GM21717 (cell line): Measurements from ENCODE around the gene SEC22B.
A peak's percentile ranks its signal among the peaks of the same experiment; 100 is the strongest.
"Not testable (repeated sequence)": the region's sequence is repeated elsewhere in the genome, so short reads cannot be mapped to it uniquely, and the experiment has no call there.

Experiments
- ATAC-seq: cut with Tn5 transposase; IDR thresholded peaks from one replicate; pipeline ENCODE4 v1.9.1; 2021; ENCODE audit warnings: mild to moderate bottlenecking, moderate library complexity; ENCODE audit not compliant: unreplicated experiment

Gene SEC22B

DNA sequence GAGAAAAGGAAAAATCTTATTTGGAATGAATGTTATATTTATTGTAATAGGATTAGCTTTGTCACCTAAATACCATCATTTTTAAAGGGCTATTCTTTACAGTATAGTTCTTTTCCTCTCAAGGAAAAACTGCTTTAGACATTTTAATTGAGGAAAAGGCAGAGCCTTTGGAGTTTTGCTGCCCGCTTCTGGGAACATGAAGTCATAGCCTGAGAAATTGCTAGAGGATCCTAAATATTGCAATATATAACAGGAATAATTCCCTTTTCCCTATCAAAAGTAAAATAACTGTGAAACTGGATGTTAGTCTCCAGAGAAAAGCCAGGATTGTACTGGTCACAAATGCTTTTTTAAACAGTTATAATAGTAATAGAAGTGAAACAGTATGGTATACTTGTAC is 30.5 kb downstream of the SEC22B start:
- ATAC-seq = not testable (repeated sequence)

GRCh38 chr1:120144626-120145025 is 31.7 kb downstream of the SEC22B start:
- ATAC-seq = not testable (repeated sequence)

- ATAC-seq = not testable (repeated sequence)
These were observed 32.2 kb downstream of the SEC22B start for GRCh38 chr1:120144169-120144568.

- not testable (repeated sequence) for ATAC-seq
These were observed 33.0 kb downstream of the SEC22B start for GRCh38 chr1:120143334-120143733.

GRCh38 chr1:120142512-120143263 is 33.6 kb downstream of the SEC22B start:
- ATAC-seq = peak; percentile 97

DNA sequence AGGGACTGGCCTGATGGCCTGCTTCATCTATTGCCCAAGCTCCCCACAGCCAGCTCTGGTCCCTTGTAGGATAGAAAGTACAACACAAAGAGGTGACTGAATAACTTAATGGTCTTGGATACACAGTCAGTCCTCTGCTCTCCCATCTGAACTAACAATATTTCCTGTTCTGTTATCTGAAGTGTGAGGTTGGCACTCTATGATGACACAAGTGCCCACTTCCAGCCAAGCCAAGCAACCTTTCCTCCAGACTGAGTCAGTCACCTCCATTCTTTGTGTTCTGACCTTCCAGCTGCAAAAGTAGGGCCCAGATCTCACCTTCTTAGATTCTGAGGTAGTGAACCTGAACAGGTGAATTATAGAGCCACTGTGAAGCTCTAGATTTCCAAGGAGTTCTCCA is 34.5 kb downstream of the SEC22B start:
- ATAC-seq = not testable (repeated sequence)

DNA sequence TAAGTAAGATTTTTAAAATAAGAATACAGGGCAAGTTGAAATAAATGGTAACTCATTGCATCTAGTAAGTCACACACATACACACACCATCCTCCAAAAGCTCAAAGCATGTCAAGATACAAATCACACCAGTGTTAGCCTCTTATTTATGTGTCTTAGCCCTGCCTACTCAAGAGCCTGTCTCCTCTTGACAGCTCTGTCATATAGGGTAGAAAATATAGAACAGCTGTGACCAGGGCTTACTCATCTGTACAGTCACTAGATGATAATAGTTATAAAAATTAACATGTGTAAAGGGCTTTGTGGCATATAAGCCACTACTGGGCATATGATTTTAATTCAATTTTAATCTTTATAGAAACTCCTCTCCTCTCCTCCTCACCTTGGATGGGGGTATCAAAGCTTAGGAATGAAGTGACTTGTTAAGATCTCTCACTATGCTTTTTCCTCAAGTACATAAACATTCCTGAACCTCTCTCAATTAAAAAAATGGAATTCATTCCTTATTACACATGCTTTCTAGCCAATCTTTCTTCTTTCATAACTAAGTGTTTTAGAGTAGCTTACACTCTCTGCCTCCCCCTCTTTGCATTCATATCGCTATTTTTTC is 35.6 kb downstream of the SEC22B start:
- not testable (repeated sequence) for ATAC-seq

DNA sequence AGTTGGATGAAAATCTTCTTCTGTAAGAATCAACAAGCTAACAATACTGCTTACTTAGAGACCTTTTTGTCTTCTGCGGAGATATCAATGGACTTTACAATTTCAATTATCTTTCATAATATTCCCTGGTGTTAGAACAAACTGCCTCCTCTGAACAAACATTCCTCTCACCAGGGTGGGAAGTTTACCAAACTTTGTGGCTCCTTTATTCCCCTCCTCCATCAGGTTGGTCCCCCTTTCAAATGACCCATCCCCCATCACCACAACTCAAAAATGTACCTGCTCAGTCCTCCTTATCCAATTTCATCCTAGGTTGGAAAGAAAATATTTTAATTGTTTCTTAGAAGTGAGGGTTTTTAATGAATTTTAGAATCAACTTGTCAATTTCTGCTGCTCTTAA is 40.2 kb downstream of the SEC22B start:
- ATAC-seq = not testable (repeated sequence)

- not testable (repeated sequence) for ATAC-seq
These were observed 42.4 kb downstream of the SEC22B start for GRCh38 chr1:120133928-120134325.

DNA sequence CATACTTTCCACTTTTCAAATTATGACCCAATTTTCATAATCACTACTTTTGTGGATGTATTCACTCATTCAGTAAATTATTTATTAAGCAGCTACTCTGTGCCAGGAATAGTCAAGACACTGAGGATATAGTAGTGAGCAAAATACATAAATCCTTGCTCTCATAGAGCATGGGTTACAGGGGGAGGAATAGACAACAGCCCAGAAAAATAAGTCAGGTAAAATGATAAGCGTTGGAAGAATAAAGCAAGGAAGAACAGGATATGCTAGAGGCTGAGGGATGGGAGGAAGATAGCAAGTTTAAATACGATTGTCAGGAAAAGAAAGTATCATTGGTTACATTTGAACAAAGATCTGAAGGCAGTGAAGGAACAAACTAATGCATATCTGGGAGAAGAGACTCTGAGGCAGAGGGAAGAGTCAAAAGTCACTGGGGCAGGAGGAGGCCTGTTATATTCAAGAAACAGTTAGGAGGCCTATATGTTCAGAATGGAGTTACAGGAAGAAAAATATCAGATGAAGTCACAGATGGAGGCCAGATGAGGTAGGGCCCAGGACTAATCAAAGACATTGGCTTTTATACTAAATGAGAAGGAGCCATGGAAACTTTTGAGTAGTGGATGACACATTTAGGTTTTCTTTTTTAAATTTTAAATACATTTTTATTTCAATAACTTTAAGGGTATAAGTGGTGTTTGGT is 42.9 kb downstream of the SEC22B start:
- no peak for ATAC-seq

DNA sequence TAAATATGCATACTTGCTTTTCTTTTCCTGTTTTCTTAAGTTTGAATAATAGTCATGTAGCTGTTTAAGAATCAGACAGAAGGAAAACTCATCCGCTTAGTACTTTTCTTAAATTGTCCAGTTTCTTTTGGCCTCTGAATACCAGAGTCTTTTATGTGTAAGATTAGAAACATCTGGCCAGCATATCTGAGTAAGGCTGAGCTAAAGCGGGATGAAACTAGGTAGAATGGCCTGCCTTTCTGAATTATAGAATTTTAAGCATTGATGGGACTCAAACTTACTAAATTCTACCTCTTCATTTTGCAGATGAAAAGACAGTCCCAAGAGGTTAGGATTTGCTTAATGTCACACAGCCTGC is 43.9 kb downstream of the SEC22B start:
- not testable (repeated sequence) for ATAC-seq

DNA sequence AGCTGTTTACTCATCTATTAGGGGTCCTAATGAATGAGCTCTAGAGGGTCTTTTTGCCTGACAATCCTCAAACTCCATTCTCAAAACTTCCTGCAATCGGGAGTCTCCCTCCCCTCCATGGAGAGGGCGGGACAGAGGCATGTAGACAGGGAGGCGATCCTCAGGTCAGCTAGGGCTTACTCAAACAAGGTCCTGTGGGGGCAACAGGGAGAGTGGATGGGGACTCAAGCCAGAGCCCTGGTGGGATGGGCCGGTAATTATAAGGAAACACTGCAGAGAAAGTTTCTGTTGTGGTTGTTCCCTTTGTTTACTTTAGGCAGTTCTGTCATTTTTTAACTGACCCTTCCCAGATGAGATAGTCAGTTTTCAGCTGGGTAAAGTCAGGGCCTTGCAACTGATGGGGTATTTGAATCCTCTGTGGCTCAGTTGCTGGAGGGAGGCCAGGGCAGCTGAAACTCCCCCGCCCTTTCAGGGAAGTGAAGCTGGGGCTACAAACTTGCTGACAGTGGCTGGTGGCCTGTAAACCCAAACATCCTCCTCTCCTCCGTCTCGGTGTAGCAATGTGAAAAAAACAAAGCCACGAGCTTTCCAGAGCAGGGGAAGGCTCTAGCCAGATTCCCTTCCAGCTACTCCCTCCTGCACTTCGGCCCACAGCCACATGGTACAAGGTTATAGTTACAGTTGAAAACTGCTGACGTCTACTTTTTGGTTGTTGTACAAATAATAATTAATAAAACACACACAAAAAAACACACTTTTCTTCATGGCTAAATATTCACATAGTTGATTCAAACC is 44.5 kb downstream of the SEC22B start:
- ATAC-seq = not testable (repeated sequence)

DNA sequence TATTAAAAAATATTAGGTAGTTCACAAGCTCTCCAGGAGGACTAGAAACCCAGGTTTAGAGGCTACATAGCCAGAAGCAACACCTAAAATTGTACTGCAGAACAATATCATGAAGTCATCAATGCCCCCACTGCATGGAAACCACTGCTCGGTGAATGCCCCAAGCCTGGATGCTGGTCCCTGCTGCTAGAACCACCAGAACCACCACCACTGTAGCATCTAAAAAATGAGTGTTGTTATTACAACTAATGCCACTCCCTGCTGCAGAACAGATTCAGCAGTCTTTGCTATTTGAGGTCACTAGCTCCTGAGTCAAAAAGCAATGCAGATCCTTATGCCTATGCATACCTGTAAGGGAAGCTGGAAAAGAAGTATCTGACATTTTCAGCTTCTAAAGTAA is 48.4 kb downstream of the SEC22B start:
- not testable (repeated sequence) for ATAC-seq

GRCh38 chr1:120126216-120126615 is 50.1 kb downstream of the SEC22B start:
- not testable (repeated sequence) for ATAC-seq

DNA sequence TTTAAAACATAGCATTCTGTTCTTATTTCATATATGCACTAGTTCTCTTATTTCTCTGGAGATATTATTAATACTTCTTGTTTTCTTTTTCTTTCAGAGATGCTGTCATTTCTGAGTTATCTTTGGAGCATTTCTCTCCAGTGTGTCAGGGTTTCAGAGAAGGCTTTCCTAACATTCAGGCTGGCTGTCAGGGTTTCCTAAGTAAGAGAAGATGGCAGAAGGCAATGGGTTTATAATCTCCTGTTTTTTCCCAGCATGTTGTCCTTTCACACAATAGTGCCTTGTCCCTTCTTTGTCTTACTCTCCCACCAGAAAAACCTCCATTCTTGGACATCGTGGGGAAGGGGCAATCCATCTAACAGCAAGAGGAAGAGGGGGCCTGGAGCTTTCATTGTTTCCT is 51.7 kb downstream of the SEC22B start:
- not testable (repeated sequence) for ATAC-seq

GRCh38 chr1:120123813-120124510 is 52.4 kb downstream of the SEC22B start:
- peak; percentile 60 for ATAC-seq

- ATAC-seq = peak; percentile 87
These were observed 53.9 kb downstream of the SEC22B start for GRCh38 chr1:120122262-120122893.

DNA sequence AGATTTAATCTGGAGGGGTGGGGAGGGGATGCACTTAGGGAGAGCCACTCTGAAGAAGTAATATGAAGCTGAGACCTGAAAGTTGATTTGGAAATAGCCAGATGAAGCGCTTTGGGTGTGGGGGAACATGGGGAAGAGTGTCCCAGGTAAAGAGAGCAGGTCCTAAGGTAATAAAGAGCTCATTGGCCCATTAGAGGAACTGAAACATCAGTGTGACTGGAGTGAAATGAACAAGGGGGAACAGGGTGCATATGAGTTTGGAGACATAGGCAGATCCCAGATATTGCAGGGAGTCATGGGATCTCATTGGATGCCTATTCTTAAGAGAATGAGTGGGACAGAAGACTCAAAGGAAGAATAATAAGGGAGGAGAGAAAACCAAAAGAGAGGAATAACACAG is 54.5 kb downstream of the SEC22B start:
- ATAC-seq = not testable (repeated sequence)

DNA sequence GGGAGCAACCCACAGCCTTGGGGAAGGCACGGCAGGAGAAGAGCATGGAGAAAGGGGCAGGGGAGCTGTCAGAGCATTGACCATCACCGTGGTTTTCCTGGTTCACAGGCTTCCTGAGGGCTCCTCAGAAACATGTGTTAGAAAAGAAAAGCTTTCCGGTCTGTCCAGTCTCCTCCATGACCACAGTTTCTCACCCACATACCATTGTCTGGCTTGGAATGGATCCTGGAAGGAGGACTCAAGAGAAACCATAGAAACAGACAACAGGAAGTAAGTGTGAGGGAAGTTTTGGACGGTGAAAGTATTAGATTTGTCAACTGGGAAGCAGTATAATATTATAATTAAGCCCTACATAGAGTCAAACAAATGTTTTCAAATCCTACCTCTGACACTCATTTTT is 55.8 kb downstream of the SEC22B start:
- ATAC-seq = not testable (repeated sequence)
